GM12878 (cell line): ENCODE results near the gene B4GALT1. TPM values are rescaled to one million over a fixed set of nuclear protein-coding genes. Genes with fewer than 3 reads are reported as not detected.

Source experiments
- ATAC-seq: fragments of 200-7000 bp; cut with Tn5 transposase; 3 replicates; pipeline ENCODE4 v1.9.1; 2020; ENCODE audit warnings: mild to moderate bottlenecking, moderate library complexity
- BruUV-seq: library from RNA; stranded (reverse); fragments of 400-500 nt; replicated peaks from 2 replicates; lab custom pipeline; 2021; lab: Mats Ljungman, UMichigan
- CTCF ChIA-PET: fragments of 300-600 bp; sonication (Branson Sonifier 250); formaldehyde crosslinking; extraction: SDS; loops from one replicate; lab custom pipeline; 2021; ENCODE audit warnings: inconsistent platforms; lab: Yijun Ruan, JAX
- POLR2A ChIA-PET: fragments of 350-600 bp; formaldehyde crosslinking; extraction: SDS; loops from one replicate; lab custom pipeline; 2021; ENCODE audit warnings: inconsistent platforms; lab: Charles Lee
- RAD21 ChIA-PET: fragments of 300-600 bp; sonication (Branson Sonifier 250); formaldehyde crosslinking; loops from one replicate; lab custom pipeline; 2023; ENCODE audit warnings: antibody characterized with exemption; ENCODE audit not compliant: unreplicated experiment; lab: Charles Lee
- SMC1A ChIA-PET: fragments of 300-600 bp; sonication (Branson Sonifier 250); formaldehyde crosslinking; loops from one replicate; lab custom pipeline; 2023; ENCODE audit not compliant: unreplicated experiment, uncharacterized antibody; lab: Charles Lee
- DNase-seq: peaks from one replicate; pipeline ENCODE4 v3.0.0-alpha.2; 2011; ENCODE audit warnings: low read depth, low spot score
- FAIRE-seq: peaks from 3 replicates; lab custom pipeline; 2011; peaks lifted over from hg19 to GRCh38; lab: Jason Lieb, UNC
- H2AFZ ChIP-seq: 2 replicates; pipeline ENCODE4 v1.6.0; 2011; ENCODE audit warnings: low read depth, low read length, control low read depth; ENCODE audit not compliant: control insufficient read depth
- H3K27ac ChIP-seq: 2 replicates; pipeline ENCODE4 v1.5.1; 2011; ENCODE audit warnings: control low read depth; ENCODE audit not compliant: control insufficient read depth, insufficient read depth
- H3K27me3 ChIP-seq, 2 experiments: replicated peaks in 1 of 2; 2 replicates each; pipeline versions ENCODE4 v1.6.0 to v1.6.1; 2011; ENCODE audit warnings: low read length in 1 of 2; ENCODE audit not compliant: control insufficient read depth in 2 of 2, insufficient read depth in 2 of 2
- H3K36me3 ChIP-seq, 2 experiments: 2 replicates each; pipeline ENCODE4 v1.5.1; 2011; ENCODE audit warnings: low read length in 1 of 2; ENCODE audit not compliant: control insufficient read depth in 2 of 2, insufficient read depth in 2 of 2
- H3K4me1 ChIP-seq: 2 replicates; pipeline ENCODE4 v1.6.1; 2011; ENCODE audit warnings: mild to moderate bottlenecking, low read length, moderate library complexity, mixed read lengths; ENCODE audit not compliant: control insufficient read depth, insufficient read depth
- H3K4me2 ChIP-seq: 2 replicates; pipeline ENCODE4 v1.6.0; 2011; ENCODE audit warnings: control low read depth; ENCODE audit not compliant: control insufficient read depth, insufficient read depth
- H3K4me3 ChIP-seq: fragments of 200-600 bp; sonication (generic); 2 replicates; pipeline ENCODE4 v1.5.1; 2016
- H3K79me2 ChIP-seq: 2 replicates; pipeline ENCODE4 v1.6.0; 2011; ENCODE audit warnings: low read length; ENCODE audit not compliant: control insufficient read depth, insufficient read depth
- H3K9ac ChIP-seq: 2 replicates; pipeline ENCODE4 v1.8.0; 2011; ENCODE audit warnings: low read length, control low read depth, mixed read lengths; ENCODE audit not compliant: control insufficient read depth, insufficient read depth
- H3K9me3 ChIP-seq: replicated peaks from 3 replicates; pipeline ENCODE4 v1.5.1; 2011; ENCODE audit warnings: mild to moderate bottlenecking, low read length; ENCODE audit not compliant: control insufficient read depth, insufficient read depth
- H4K20me1 ChIP-seq: 2 replicates; pipeline ENCODE4 v1.6.0; 2011; ENCODE audit not compliant: control insufficient read depth, insufficient read depth
- CHD2 ChIP-seq: IDR thresholded peaks from 2 replicates; pipeline ENCODE4 v1.6.1; 2011; ENCODE audit warnings: low read depth, low read length, improper control_type of control experiment, borderline replicate concordance
- E4F1 ChIP-seq: fragments of 450-650 bp; IDR thresholded peaks from 2 replicates; pipeline ENCODE4 v1.6.1; 2018; ENCODE audit warnings: borderline replicate concordance, mild to moderate bottlenecking; ENCODE audit not compliant: partially characterized antibody
- EZH2 ChIP-seq: IDR thresholded peaks from 2 replicates; pipeline ENCODE4 v1.6.1; 2012; ENCODE audit warnings: low read depth, mild to moderate bottlenecking, control low read depth, inconsistent platforms, low read length, borderline replicate concordance; ENCODE audit not compliant: control insufficient read depth
- GATAD2B ChIP-seq: fragments of 450-650 bp; conservative IDR thresholded peaks from 2 replicates; pipeline ENCODE4 v1.6.1; 2017; ENCODE audit warnings: low read depth, mild to moderate bottlenecking, moderate library complexity
- HDAC2 ChIP-seq: fragments of 200-600 bp; sonication (generic); IDR thresholded peaks from 2 replicates; pipeline ENCODE4 v1.6.1; 2017
- NBN ChIP-seq: fragments of 450-650 bp; IDR thresholded peaks from 2 replicates; pipeline ENCODE4 v1.6.1; 2016
- RAD21 ChIP-seq: IDR thresholded peaks from 2 replicates; pipeline ENCODE4 v1.6.1; 2011; ENCODE audit warnings: mild to moderate bottlenecking, low read depth, low read length, moderate library complexity; ENCODE audit not compliant: insufficient read depth
- SREBF2 ChIP-seq: IDR thresholded peaks from 2 replicates; pipeline ENCODE4 v1.6.1; 2012; ENCODE audit warnings: mild to moderate bottlenecking, low read length
- TCF7 ChIP-seq: IDR thresholded peaks from 2 replicates; pipeline ENCODE4 v1.6.1; 2014; ENCODE audit warnings: antibody characterized with exemption, borderline replicate concordance
- ZNF384 ChIP-seq: IDR thresholded peaks from 2 replicates; pipeline ENCODE4 v1.6.1; 2012; ENCODE audit warnings: low read depth, mild to moderate bottlenecking, low read length, improper control_type of control experiment, borderline replicate concordance
- WGBS: methylation state at CpG from one replicate; pipeline ENCODE4 v1.1.6; 2016; ENCODE audit warnings: low lambda C conversion rate; ENCODE audit not compliant: insufficient replicate concordance, insufficient coverage; ENCODE audit errors: missing lambda C conversion rate; 5-methylcytosine and 5-hydroxymethylcytosine counted together
- in situ Hi-C: fragments of 300-500 bp; cut with MboI; formaldehyde crosslinking; loops from 9 replicates; pipeline ENCODE4 v1.14.3; 2018; ENCODE audit warnings: mixed read lengths
- intact Hi-C: fragments of 100-400 bp; cut with micrococcal nuclease; formaldehyde crosslinking; loops from one replicate; pipeline ENCODE4 v1.14.2; 2022; ENCODE audit not compliant: unreplicated experiment
- polyA plus RNA-seq, 11 experiments: library from polyadenylated mRNA; depleted of rRNA in 4 of 11; unstranded in 6 of 11; stranded (reverse) in 5 of 11; fragments of >200 nt; fragmentation: Nextera tagmentation in 4 of 11; fragmentation: Illumina TruSeq in 1 of 11; extraction: Ambion mirVana in 4 of 11; extraction: Trizol in 1 of 11; gene quantifications; 1 replicate in 1 of 11; 2 replicates in 10 of 11; pipeline versions ENCODE4 v1.2.1 to v1.2.3, GENCODE V29; 2011 to 2016; ENCODE audit warnings: inconsistent platforms in 2 of 11, missing spikeins in 2 of 11, low read depth in 1 of 11
- total RNA-seq, 4 experiments: library from RNA; depleted of rRNA in 3 of 4; stranded (reverse); fragments of >200 nt in 3 of 4; fragmentation: Illumina TruSeq in 1 of 4; extraction: Trizol in 1 of 4; gene quantifications; 2 replicates each; pipeline versions ENCODE4 v1.2.1 to v1.2.3, GENCODE V29; 2013 to 2021
- TF ChIP-seq, protein P1 (sequence below): IDR thresholded peaks from 2 replicates; pipeline ENCODE4 v1.6.1; 2012; ENCODE audit warnings: mild to moderate bottlenecking, low read depth, low read length

Gene B4GALT1
- total and polyA plus RNA-seq, 10 of the 15 experiments (the other 5 are each of a cell fraction or from before 2014, with no cell fraction given): 12.7 to 79.0 (median 41.0) TPM

- H3K4me1 ChIP-seq: peaks cover 13% of the 10 kb centered on the region
- in situ Hi-C loops: no loop called here
- H3K4me3 ChIP-seq: no peak overlapping the region
- no peak for DNase-seq
- intact Hi-C loops: no loop called here
- no peak for FAIRE-seq
- no peak overlapping the region; the same call in 1 of the 2 replicates for H3K4me2 ChIP-seq
- RAD21 ChIA-PET: interaction anchor here (1.3 kb wide), 1 partner anchor 41 kb away, joined by 10 read pairs; no protein-coding TSS in a partner anchor
- no peak for TF ChIP-seq CHD2
- no peaks in the 10 kb centered on the region for H3K27me3 ChIP-seq
- H2AFZ ChIP-seq: no peak overlapping the region; the same call in 1 of the 2 replicates
- no peak; the same call in 2 of the 3 replicates for ATAC-seq
- POLR2A ChIA-PET: interaction anchor here (0.8 to 1.5 kb wide), 2 partner anchors 18 to 25 kb away, joined by 3 to 5 read pairs; partner anchors contain the start of gene B4GALT1
- H3K79me2 ChIP-seq: no peaks in the 10 kb centered on the region
- WGBS: 46% methylated on average over 5 of the region's 5 CpGs
- SMC1A ChIA-PET: interaction anchor here (1.7 to 5.7 kb wide), 3 partner anchors 9 to 40 kb away, joined by 7 to 27 read pairs (median 8); no protein-coding TSS in a partner anchor
- H3K36me3 ChIP-seq: no peaks in the 10 kb centered on the region
- CTCF ChIA-PET: interaction anchor here (1.7 to 2.2 kb wide), 2 partner anchors 15 to 41 kb away, joined by 4 to 8 read pairs; no protein-coding TSS in a partner anchor
- H3K27ac ChIP-seq: no peak overlapping the region
- no TSS peak for BruUV-seq
- H3K9me3 ChIP-seq: no peaks in the 10 kb centered on the region
- H3K9ac ChIP-seq: no peak overlapping the region
- no peaks in the 10 kb centered on the region for H4K20me1 ChIP-seq
Observed at GRCh38 chr9:33185858-33186257, 18.7 kb upstream of the B4GALT1 start.

GRCh38 chr9:33185406-33185805 lies 18.3 kb upstream of the B4GALT1 start:
- ChIA-PET CTCF (interaction anchor here (1.2 to 2.2 kb wide), 2 partner anchors 17 to 41 kb away, joined by 6 to 8 read pairs; no protein-coding TSS in a partner anchor), POLR2A (no interaction called here), RAD21 (no interaction called here), SMC1A (interaction anchor here (1.3 to 1.8 kb wide), 3 partner anchors 9 to 41 kb away, joined by 4 to 8 read pairs (median 7); no protein-coding TSS in a partner anchor)
- no peak for FAIRE-seq
- H3K9ac ChIP-seq: no peak overlapping the region
- ATAC-seq: no peak
- H3K27me3 ChIP-seq: no peaks in the 10 kb centered on the region
- H3K4me2 ChIP-seq: no peak overlapping the region; the same call in 1 of the 2 replicates
- peaks cover 13% of the 10 kb centered on the region for H3K4me1 ChIP-seq
- no peaks in the 10 kb centered on the region for H3K79me2 ChIP-seq
- 70% methylated on average over 11 of the region's 11 CpGs for WGBS
- H3K4me3 ChIP-seq: no peak overlapping the region
- no peaks in the 10 kb centered on the region for H3K36me3 ChIP-seq
- H3K9me3 ChIP-seq: no peaks in the 10 kb centered on the region
- no peak overlapping the region for H3K27ac ChIP-seq
- no peak for DNase-seq
- in situ Hi-C loops: no loop called here
- H2AFZ ChIP-seq: no peak overlapping the region
- H4K20me1 ChIP-seq: no peaks in the 10 kb centered on the region
- no TSS peak for BruUV-seq
- intact Hi-C loops: no loop called here
- TF ChIP-seq CHD2 (no peak), GATAD2B (no peak), NBN (no peak), SREBF2 (no peak), TCF7 (no peak), HDAC2 (no peak), ZNF384 (no peak), E4F1 (no peak), EZH2 (no peak), RAD21 (no peak)
- TF ChIP-seq, protein P1, sequence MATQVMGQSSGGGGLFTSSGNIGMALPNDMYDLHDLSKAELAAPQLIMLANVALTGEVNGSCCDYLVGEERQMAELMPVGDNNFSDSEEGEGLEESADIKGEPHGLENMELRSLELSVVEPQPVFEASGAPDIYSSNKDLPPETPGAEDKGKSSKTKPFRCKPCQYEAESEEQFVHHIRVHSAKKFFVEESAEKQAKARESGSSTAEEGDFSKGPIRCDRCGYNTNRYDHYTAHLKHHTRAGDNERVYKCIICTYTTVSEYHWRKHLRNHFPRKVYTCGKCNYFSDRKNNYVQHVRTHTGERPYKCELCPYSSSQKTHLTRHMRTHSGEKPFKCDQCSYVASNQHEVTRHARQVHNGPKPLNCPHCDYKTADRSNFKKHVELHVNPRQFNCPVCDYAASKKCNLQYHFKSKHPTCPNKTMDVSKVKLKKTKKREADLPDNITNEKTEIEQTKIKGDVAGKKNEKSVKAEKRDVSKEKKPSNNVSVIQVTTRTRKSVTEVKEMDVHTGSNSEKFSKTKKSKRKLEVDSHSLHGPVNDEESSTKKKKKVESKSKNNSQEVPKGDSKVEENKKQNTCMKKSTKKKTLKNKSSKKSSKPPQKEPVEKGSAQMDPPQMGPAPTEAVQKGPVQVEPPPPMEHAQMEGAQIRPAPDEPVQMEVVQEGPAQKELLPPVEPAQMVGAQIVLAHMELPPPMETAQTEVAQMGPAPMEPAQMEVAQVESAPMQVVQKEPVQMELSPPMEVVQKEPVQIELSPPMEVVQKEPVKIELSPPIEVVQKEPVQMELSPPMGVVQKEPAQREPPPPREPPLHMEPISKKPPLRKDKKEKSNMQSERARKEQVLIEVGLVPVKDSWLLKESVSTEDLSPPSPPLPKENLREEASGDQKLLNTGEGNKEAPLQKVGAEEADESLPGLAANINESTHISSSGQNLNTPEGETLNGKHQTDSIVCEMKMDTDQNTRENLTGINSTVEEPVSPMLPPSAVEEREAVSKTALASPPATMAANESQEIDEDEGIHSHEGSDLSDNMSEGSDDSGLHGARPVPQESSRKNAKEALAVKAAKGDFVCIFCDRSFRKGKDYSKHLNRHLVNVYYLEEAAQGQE: no peak
